IPS-15b (cell line): ENCODE measurements around the gene MRPL38.

ENCODE experiments used
- H3K27me3 ChIP-seq: one replicate; pipeline ENCODE4 v1.6.1; 2013; ENCODE audit warnings: low read length; ENCODE audit not compliant: control insufficient read depth, insufficient read depth
- H3K36me3 ChIP-seq: one replicate; pipeline ENCODE4 v1.6.1; 2013; ENCODE audit warnings: low read length; ENCODE audit not compliant: control insufficient read depth, insufficient read depth
- H3K4me1 ChIP-seq: one replicate; pipeline ENCODE4 v1.6.1; 2013; ENCODE audit warnings: mild to moderate bottlenecking, low read length; ENCODE audit not compliant: control insufficient read depth, insufficient read depth
- H3K4me3 ChIP-seq: one replicate; pipeline ENCODE4 v1.5.1; 2013; ENCODE audit warnings: low read depth, low read length
- H3K9ac ChIP-seq: one replicate; pipeline ENCODE4 v1.6.1; 2013; ENCODE audit warnings: low read depth, mild to moderate bottlenecking, low read length
- H3K9me3 ChIP-seq: one replicate; pipeline ENCODE4 v1.6.1; 2013; ENCODE audit warnings: mild to moderate bottlenecking, low read length; ENCODE audit not compliant: control insufficient read depth, insufficient read depth

The MRPL38 gene

DNA sequence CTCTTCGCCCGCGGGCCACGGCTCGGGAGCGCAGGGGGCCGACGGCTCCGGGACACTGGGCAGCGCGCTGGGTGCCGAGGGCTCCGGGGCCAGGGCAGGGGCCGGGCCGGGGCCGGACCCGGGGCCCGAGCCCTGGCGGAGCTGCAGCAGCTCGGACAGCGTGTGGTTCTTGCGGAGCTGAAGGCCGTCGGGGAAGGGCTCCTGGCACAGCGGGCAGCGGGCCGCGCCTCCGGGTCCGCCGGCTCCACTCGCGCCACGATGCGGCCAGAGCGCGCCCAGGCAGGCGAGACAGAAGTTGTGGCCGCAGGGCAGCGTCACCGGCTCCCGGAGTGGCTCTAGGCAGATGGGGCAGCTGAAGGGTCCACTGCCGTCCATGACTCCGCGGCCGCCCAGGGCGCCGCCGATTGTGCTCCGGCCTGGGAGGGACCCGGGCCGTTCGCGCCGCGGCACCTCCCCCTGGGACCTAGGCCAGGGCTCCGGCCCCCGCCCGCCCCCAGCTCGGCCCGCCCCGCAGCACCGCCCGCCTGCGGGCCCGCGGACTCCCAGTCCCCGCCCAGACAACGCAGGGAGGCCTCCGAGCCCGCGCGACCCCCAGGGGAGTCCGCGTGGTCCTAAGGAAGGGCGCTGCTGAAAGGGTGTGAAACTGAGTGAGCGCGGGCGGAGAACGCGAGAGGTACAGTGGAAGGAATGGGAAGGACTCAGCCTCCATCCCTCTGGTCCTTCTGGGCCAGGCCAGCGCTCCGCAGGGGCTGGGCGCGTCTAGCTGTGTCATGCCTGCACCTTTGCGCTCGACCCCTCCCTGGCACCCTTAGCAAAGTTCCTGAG, 26.3 kb downstream of the MRPL38 start, which contains the start of gene TRIM47:
Gene TRIM47, minus strand, starts transcription at position 408 of the 825 bp plus-strand sequence. Its CDS starts 33 bp downstream, at position 375.
- Histone ChIP-seq H3K9me3 (no peaks in the 10 kb centered on the region), H3K4me3 (peak within 1 kb of the TSS; percentile 82), H3K9ac (peak within 1 kb of the TSS; percentile 8), H3K4me1 (no peaks in the 10 kb centered on the region), H3K36me3 (no peaks in the 10 kb centered on the region), H3K27me3 (peaks cover 15% of the 10 kb centered on the region)

DNA sequence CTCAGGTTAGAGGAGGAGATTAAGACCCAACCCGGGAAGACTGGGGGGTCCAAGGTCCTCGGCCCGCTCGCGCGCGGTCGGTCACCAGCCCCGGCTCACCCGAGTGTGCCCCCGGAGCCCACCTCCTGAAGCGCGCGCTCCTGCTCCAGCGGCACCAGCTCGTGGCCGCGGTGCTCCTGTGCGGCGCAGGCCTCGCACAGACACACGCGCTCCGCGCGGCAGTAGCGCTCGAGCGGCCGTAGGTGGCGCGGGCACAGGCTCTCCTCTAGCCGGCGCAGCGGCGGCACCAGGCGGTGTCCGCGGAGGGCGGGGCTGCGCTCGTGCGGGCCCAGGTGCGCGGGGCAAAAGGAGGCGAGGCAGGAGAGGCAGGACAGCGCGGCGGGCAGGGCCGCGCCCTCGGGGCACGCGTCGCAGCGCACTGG, 26.9 kb downstream of the MRPL38 start:
- H3K36me3 ChIP-seq: no peaks in the 10 kb centered on the region
- peaks cover 15% of the 10 kb centered on the region for H3K27me3 ChIP-seq
- H3K4me1 ChIP-seq: no peaks in the 10 kb centered on the region
- H3K9me3 ChIP-seq: no peaks in the 10 kb centered on the region
- H3K9ac ChIP-seq: peak overlapping the region; percentile 8
- H3K4me3 ChIP-seq: peak overlapping the region; percentile 82

DNA sequence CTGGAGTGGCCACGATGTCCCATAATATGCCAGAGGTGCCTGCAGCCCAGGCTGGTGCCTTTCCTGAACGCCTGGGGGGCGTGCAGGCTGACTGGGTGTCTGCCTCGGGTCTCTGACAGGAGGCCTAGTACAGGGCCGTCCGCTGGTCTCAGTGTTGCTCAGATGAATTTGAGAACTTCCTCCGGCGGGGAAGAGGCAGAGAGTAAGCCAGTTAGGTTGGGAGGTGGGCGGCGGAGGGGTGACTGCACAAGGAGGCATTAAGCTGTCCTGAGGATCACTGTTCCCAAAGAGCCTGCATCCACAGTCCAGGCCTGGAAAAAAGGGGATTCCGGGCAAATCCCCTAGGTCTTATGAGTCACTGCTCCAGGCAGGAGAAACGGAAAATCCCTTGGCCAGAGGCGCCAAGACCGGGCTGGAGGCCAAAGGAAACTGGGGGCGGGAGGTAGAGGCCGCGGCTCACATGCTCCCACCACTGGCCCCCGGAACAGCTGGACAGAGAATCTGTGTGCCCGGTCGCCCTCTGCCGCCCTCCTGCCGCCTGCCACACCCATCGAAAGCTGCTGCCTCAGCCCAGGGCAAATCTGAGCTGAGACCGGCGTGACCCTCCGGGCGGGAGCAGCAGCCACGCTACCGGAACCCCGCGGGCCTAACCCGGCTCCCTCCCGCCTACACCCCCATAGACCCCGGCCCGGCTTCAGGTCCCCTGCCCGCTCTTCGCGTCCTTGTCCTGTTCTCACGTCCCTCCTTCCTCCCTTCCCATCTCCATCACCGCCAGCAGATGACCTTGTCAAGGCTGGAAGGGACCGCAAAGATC, 27.5 kb downstream of the MRPL38 start:
- Histone ChIP-seq H3K9me3 (no peaks in the 10 kb centered on the region), H3K27me3 (peaks cover 15% of the 10 kb centered on the region), H3K4me3 (peak overlapping the region; percentile 82), H3K4me1 (no peaks in the 10 kb centered on the region), H3K9ac (peak overlapping the region; percentile 8), H3K36me3 (no peaks in the 10 kb centered on the region)

DNA sequence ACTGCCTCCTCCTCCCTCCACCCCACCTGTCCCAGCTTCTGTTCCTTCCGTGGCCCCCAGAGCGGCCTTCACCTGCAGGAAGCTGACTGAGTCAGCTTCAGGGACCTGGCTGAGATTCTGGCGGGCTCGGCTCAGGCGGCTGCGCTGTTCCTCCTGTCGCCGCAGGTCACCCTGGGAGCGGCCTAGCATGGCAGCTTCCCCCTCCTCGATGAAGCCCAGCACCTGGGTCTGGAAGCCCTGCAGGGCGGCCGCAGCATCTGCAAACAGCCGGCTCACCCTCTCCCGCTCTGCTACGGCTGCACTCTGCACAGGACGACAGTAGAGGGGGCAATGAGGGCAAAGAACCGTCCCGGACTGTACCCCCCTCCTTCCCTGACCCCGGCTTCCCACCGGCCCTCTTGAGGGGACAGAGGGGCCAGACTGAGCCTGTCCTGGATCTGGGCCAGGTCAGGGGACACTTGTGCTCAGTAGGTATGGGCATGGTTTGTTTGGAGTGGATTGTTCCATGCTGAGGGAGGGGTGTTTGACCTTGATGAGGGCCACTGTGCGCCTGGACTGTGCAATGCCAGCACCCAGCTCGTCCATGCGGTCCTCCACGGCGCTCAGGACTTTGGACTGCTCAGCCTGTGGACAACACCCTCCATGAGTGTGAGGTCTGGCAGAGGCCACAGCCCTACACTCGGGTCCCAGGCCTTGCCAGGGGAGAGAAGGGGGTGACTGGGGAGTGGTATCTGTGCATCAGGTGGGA, 28.3 kb downstream of the MRPL38 start:
- peaks cover 15% of the 10 kb centered on the region for H3K27me3 ChIP-seq
- no peaks in the 10 kb centered on the region for H3K36me3 ChIP-seq
- H3K4me3 ChIP-seq: peak overlapping the region; percentile 18
- no peak overlapping the region for H3K9ac ChIP-seq
- H3K9me3 ChIP-seq: no peaks in the 10 kb centered on the region
- H3K4me1 ChIP-seq: no peaks in the 10 kb centered on the region

DNA sequence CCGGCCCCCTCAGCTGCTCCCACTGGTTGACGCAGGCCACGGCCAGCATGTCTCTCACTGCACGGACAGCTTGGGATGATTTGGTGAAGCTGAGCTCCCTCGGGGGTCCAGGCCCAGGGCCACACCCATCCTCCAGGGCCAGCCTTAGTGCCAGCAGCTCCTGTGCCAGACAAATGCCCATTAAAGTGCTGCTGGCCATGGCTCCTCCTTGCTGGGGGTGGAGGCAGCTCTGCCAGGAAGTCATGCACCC, 28.8 kb downstream of the MRPL38 start:
- H3K4me3 ChIP-seq: no peak overlapping the region
- H3K27me3 ChIP-seq: peaks cover 15% of the 10 kb centered on the region
- no peaks in the 10 kb centered on the region for H3K4me1 ChIP-seq
- no peak overlapping the region for H3K9ac ChIP-seq
- H3K36me3 ChIP-seq: no peaks in the 10 kb centered on the region
- H3K9me3 ChIP-seq: no peaks in the 10 kb centered on the region

DNA sequence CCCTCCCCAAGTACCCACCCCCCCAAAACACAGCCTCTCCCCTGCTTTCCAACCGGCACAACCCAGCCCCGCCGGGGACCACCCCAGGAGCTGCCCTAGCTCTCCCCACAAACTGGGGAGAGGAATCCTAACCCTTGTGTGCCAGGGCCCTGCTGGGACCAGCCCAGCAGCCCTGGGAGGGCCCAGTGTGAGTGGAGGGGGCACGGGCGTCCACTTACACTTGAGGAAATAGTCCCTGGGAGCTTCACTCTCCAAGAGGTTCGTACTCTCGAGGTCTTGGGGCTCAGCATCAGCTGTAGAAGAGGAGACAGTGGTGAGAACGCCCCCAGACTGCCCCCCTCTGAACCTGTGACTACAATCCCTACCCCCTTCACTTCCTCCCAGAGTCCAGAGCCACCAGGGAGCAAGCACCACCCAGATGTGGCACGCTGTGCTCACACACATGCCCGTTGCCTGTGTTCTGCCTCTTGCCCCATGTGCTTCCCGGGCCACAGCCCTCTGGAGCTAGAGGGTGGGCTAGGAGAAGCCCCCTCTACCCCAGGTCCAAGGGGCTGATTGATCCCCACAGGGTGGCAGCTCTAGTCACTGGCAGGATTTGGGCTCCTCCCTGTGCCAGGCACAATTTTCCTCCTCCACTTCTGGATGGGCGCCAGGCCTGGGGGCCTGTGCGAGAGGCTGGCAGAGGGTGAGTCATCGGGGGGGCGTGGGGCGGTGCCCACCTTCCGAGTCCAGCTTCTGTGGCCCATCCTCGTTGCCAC, 29.3 kb downstream of the MRPL38 start:
- H3K4me3 ChIP-seq: no peak overlapping the region
- no peak overlapping the region for H3K9ac ChIP-seq
- H3K27me3 ChIP-seq: peaks cover 15% of the 10 kb centered on the region
- no peaks in the 10 kb centered on the region for H3K36me3 ChIP-seq
- H3K4me1 ChIP-seq: no peaks in the 10 kb centered on the region
- H3K9me3 ChIP-seq: no peaks in the 10 kb centered on the region

DNA sequence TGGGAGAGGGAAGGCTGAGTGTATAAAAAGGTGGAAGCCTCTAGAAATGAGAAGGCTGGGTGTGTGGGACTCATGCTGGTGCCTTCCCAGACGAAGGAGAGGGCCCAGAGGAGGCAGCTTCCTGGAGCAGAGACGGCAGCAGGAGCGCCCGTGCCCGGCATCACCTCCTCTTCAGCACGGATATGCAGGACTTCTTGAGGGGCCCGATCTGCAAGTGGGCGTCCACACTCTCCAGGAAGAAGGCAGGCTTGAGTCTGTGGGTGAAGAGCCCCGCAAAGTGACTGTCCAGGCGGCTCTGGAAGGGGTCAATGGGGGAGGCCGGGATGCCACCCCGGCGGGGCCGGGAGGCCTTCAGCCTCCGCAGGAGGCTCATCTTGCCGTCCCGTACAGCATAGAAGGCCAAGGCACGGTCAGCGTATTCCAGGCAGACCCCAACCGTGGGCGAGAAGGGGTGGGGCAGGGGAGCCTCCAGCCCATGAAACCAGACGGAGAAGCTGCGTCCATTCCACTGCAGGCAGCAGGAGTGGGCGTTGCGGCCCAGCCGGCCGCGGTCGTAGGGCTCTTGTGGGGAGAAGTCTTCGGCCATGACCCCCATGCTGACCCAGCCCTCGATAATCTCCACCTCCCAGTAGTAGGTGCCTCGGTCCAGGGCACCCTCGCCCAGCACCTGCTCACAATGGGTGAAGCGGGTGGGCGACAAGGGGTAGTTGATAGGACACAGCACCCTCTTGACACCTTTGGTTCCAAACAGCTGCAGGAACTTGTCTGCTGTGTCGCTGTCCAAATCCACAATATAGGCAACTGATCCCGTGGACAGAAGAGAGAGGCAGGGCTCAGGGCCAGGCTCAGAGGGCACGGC, 30.1 kb downstream of the MRPL38 start:
- H3K36me3 ChIP-seq: no peaks in the 10 kb centered on the region
- H3K4me1 ChIP-seq: no peaks in the 10 kb centered on the region
- H3K4me3 ChIP-seq: no peak overlapping the region
- peaks cover 15% of the 10 kb centered on the region for H3K27me3 ChIP-seq
- H3K9ac ChIP-seq: no peak overlapping the region
- no peaks in the 10 kb centered on the region for H3K9me3 ChIP-seq

DNA sequence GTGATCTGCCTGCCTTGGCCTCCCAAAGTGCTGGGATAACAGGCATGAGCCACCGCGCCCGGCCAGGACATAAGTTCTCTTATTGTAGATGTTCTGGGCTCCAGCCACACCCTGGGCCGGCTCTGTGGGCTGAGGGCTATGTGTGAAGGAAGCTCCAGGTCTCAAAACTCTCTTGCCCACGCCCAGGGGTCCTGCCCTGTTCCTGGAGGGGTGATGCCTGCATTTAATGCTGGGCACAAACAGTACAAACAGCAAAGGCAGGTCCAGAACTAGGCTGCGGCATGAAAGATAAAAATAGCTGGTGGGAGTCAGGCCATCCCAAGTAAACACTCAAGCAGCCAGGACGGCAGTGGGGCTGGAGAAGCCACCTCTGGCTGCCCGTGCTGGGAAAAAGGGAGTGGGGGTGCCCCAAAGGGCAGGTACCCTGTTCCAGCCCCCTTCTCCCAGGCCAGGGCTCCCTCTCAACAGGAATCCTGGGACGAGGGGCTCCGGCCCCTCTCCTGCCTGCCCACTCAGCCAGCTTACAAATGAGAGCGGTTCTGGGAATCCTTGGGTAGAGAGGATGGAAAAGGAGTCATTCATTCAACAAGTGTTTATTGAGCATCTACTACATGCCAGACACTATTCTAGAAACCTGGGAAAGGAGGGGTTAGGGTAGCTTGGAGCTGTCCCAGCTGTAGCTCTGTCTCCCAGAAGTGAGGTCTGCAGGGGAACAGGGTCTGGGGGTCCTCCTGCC, 30.9 kb downstream of the MRPL38 start:
- H3K27me3 ChIP-seq: peaks cover 12% of the 10 kb centered on the region
- H3K36me3 ChIP-seq: no peaks in the 10 kb centered on the region
- no peaks in the 10 kb centered on the region for H3K4me1 ChIP-seq
- no peaks in the 10 kb centered on the region for H3K9me3 ChIP-seq
- H3K9ac ChIP-seq: no peak overlapping the region
- H3K4me3 ChIP-seq: no peak overlapping the region

DNA sequence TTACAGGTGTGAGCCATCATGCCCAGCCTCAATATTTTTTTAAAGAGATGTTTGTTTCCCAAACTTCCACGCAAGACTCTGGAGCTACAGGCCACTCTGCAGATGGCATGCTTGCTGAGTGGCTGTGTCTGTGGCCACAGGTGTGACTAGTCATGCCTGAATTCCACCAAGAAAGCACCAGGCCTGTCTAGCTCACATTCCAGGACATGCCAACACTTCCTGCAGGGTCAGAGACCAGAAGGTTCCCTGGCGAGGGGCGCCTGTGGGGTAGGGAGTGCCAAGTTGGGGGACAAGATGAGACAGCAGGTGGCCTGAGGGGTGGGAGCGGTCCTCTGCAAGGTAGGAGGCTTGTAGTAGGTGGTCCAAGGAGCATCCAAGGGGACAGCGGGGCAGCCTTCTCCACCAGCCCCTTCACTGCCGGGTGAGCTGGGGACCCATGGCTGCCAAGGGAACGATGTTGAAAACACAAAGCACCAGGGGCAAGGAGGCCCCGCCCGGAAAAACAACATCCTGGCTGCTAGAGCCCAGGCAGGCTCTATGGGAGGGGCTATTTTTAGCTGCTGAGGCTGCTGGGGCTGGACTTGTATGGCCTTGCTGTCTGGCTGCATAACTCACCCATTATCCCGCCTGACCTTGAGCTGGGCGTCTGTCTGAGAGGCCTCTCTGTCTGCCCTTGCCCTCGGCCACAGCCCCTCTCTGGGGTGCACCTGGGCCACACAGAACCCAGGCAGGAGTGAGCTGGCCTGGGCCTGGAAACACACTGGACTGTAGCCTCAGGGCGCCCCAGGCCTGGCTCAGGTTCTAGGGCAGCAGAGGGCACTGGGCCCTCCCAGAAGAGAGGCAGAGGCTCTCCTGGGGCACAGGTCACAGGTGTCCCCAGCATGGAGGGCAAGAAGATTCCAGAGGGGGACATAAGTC, 32.0 kb downstream of the MRPL38 start:
- Histone ChIP-seq H3K9ac (no peak overlapping the region), H3K27me3 (peaks cover 10% of the 10 kb centered on the region), H3K36me3 (no peaks in the 10 kb centered on the region), H3K9me3 (no peaks in the 10 kb centered on the region), H3K4me1 (no peaks in the 10 kb centered on the region), H3K4me3 (no peak overlapping the region)
